Subcutaneous adipose tissue (tissue), 4 donors: ENCODE measurements around the gene JUND. TPM values are rescaled to one million over a fixed set of nuclear protein-coding genes. Genes with fewer than 3 reads are reported as not detected.

ENCODE experiments used
- CTCF ChIP-seq: fragments of 450-650 bp; IDR thresholded peaks from one replicate; pipeline ENCODE4 v1.5.1; 2016; ENCODE audit warnings: low read depth, mild to moderate bottlenecking, control low read depth, antibody characterized with exemption, moderate library complexity
- total RNA-seq, 4 donors: library from RNA; depleted of rRNA; stranded (reverse); fragments of >200 nt; gene quantifications; one replicate each; pipeline ENCODE4 v1.1.0, GENCODE V29; 2016

JUND gene
- total RNA-seq, 4 donors from 2014 or later = 101 to 314 (median 150) TPM

- no peak for TF ChIP-seq CTCF
Measured at GRCh38 chr19:18307271-18307681, 25.9 kb upstream of the JUND start.

- TF ChIP-seq CTCF = no peak
Measured at GRCh38 chr19:18306888-18307260, 25.5 kb upstream of the JUND start.

GRCh38 chr19:18306209-18306887 is 24.9 kb upstream of the JUND start:
- no peak for TF ChIP-seq CTCF

- TF ChIP-seq CTCF = no peak
Measured at GRCh38 chr19:18304458-18305310, 23.3 kb upstream of the JUND start.

- no peak for TF ChIP-seq CTCF
Measured at GRCh38 chr19:18304208-18304457, 22.7 kb upstream of the JUND start.

- no peak for TF ChIP-seq CTCF
Measured at GRCh38 chr19:18301718-18302111, 20.3 kb upstream of the JUND start.

- TF ChIP-seq CTCF = no peak
Measured at GRCh38 chr19:18300930-18301717, 19.7 kb upstream of the JUND start.
